ENCODE results near the gene TRIP11. TPM values are rescaled to one million over a fixed set of nuclear protein-coding genes. Genes with fewer than 3 reads are reported as not detected.

TRIP11 gene
- total and polyA plus RNA-seq, 2 experiments from 2014 or later, result 24.9 to 52.2 TPM

GRCh38 chr14:91953170-91953985, 86.5 kb downstream of the TRIP11 start:
- H3K9me2 ChIP-seq (ENCODE audit: insufficient read depth), result no peaks in the 10 kb centered on the region
- Mint-ChIP-seq H3K4me3 (no peak overlapping the region), H3K27ac (no peak overlapping the region), H3K9me3 (no peaks in the 10 kb centered on the region), H3K4me1 (peaks cover 3% of the 10 kb centered on the region; the same call in 2 of the 3 replicates), H3K36me3 (ENCODE audit: low read depth) (no peaks in the 10 kb centered on the region), H3K27me3 (ENCODE audit: insufficient read depth, low read depth, poor library complexity) (peaks cover 6% of the 10 kb centered on the region)
- H2AFZ ChIP-seq, result peak overlapping the region; percentile 76
- peaks cover 10% of the 10 kb centered on the region for H3K27me3 ChIP-seq (ENCODE audit: insufficient read depth)
- no peak for ATAC-seq
- H3K4me1 ChIP-seq (ENCODE audit: insufficient read depth), result peaks cover 3% of the 10 kb centered on the region; the same call in 1 of the 2 replicates
- no peak overlapping the region for H3K27ac ChIP-seq (ENCODE audit: low read depth)
- no peak overlapping the region for H3K4me2 ChIP-seq
- no peaks in the 10 kb centered on the region for H3F3A ChIP-seq (replicated peaks; ENCODE audit: low read depth)
- no peaks in the 10 kb centered on the region for H3K79me2 ChIP-seq (replicated peaks; ENCODE audit: insufficient read depth)
- H4K20me1 ChIP-seq (replicated peaks; ENCODE audit: insufficient read depth), result no peaks in the 10 kb centered on the region
- H3K36me3 ChIP-seq (ENCODE audit: insufficient read depth), result no peaks in the 10 kb centered on the region
- H3K4me3 ChIP-seq, result no peak overlapping the region
- DNase-seq (ENCODE audit: low spot score), result no peak
- TF ChIP-seq JUNB (IDR thresholded peaks at IDR 0.05; ENCODE audit: unreplicated experiment), result no peak
- TF ChIP-seq CTCF (conservative IDR thresholded peaks at IDR 0.05; ENCODE audit: low read depth in 2 of 2), result no peak
- no peak for TF ChIP-seq ETS1 (IDR thresholded peaks at IDR 0.05)
- TF ChIP-seq ZNF114 (CRISPR knock-in tag; IDR thresholded peaks at IDR 0.05), result no peak
- no peak for TF ChIP-seq POLR2AphosphoS5 (IDR thresholded peaks at IDR 0.05; ENCODE audit: low read depth)

- H3K27ac ChIP-seq (ENCODE audit: low read depth), result peak within 1 kb of the TSS; percentile 80; the same call in 1 of the 2 replicates
- peak within 1 kb of the TSS; percentile 99 for H2AFZ ChIP-seq
- H3K27ac Mint-ChIP-seq, result no peak within 1 kb of the TSS
- no peaks in the 10 kb centered on the region for H3K9me2 ChIP-seq (ENCODE audit: insufficient read depth)
- peaks cover 11% of the 10 kb centered on the region; the same call in 1 of the 2 replicates for H3K4me1 ChIP-seq (ENCODE audit: insufficient read depth)
- peaks cover 25% of the 10 kb centered on the region for H3K27me3 Mint-ChIP-seq (ENCODE audit: insufficient read depth, low read depth, poor library complexity)
- TF ChIP-seq POLR2AphosphoS5 (IDR thresholded peaks at IDR 0.05; ENCODE audit: low read depth), result peak; percentile 32; the same call in 1 of the 2 replicates
- no peak for TF ChIP-seq ZNF331 (CRISPR knock-in tag; IDR thresholded peaks at IDR 0.05; ENCODE audit: low read depth)
- no peaks in the 10 kb centered on the region for H4K20me1 ChIP-seq (replicated peaks; ENCODE audit: insufficient read depth)
- H3K36me3 ChIP-seq (ENCODE audit: insufficient read depth), result no peaks in the 10 kb centered on the region
- ATAC-seq (peak; percentile 90), DNase-seq (ENCODE audit: low spot score) (peak; percentile 83)
- H3F3A ChIP-seq (replicated peaks; ENCODE audit: low read depth), result peaks cover 7% of the 10 kb centered on the region
- peaks cover 38% of the 10 kb centered on the region for H3K27me3 ChIP-seq (ENCODE audit: insufficient read depth)
- H3K79me2 ChIP-seq (replicated peaks; ENCODE audit: insufficient read depth), result no peaks in the 10 kb centered on the region
- H3K9me3 Mint-ChIP-seq, result no peaks in the 10 kb centered on the region
- H3K36me3 Mint-ChIP-seq (ENCODE audit: low read depth), result no peaks in the 10 kb centered on the region
- peak within 1 kb of the TSS; percentile 83 for H3K4me3 ChIP-seq
- H3K4me2 ChIP-seq, result peak within 1 kb of the TSS; percentile 92
- peaks cover 14% of the 10 kb centered on the region; the same call in 2 of the 3 replicates for H3K4me1 Mint-ChIP-seq
- peak within 1 kb of the TSS; percentile 80 for H3K4me3 Mint-ChIP-seq
Observed at GRCh38 chr14:91947475-91948184, 92.2 kb downstream of the TRIP11 start, which contains the start of gene FBLN5. Gene FBLN5, minus strand, starts transcription at chr14:91947694. Its CDS starts 465 bp downstream, at chr14:91947229.

Measured in GM23338 (cell line).